ENCODE data around the gene AFF2.

- TF ChIP-seq CTCF (IDR thresholded peaks at IDR 0.05) (no peak), POLR2AphosphoS5 (IDR thresholded peaks at IDR 0.05) (no peak)
Observed at GRCh38 chrX:148713981-148714380, 213.6 kb downstream of the AFF2 start.
